IPS-18a (cell line): ENCODE results near the gene SLC1A3.

ENCODE experiments used
- H3K27ac ChIP-seq: one replicate; pipeline ENCODE4 v1.5.1; 2013; ENCODE audit warnings: low read length
- H3K27me3 ChIP-seq: one replicate; pipeline ENCODE4 v1.6.1; 2013; ENCODE audit warnings: mild to moderate bottlenecking, low read length; ENCODE audit not compliant: control insufficient read depth, insufficient read depth
- H3K36me3 ChIP-seq: one replicate; pipeline ENCODE4 v1.6.1; 2013; ENCODE audit warnings: low read depth, low read length; ENCODE audit not compliant: control insufficient read depth
- H3K4me1 ChIP-seq: one replicate; pipeline ENCODE4 v1.6.1; 2013; ENCODE audit warnings: low read depth, low read length; ENCODE audit not compliant: control insufficient read depth
- H3K4me3 ChIP-seq: one replicate; pipeline ENCODE4 v1.5.1; 2013; ENCODE audit warnings: low read length
- H3K9ac ChIP-seq: one replicate; pipeline ENCODE4 v1.6.1; 2013; ENCODE audit warnings: mild to moderate bottlenecking, low read length, moderate library complexity
- H3K9me3 ChIP-seq: one replicate; pipeline ENCODE4 v1.6.1; 2013; ENCODE audit warnings: low read depth, low read length; ENCODE audit not compliant: control insufficient read depth

Gene SLC1A3

DNA sequence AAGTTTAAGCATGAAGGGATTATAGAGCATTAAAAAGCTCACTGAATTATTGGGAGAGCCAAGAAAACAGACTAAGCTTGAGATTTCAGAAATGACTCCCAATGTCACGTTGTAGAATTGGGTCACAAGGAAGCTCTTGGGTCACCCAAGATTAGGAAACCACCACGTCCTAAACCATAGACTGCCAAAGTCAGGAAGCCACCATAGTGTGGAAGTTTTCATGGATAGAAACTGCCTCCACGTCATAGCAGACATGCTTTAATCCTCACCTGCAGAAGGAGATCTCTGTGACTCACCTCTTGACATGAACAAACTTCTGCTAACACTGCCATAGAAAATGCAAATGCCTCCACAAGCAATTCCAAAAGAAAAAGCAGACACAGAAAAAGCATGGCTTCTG, 106.3 kb downstream of the SLC1A3 start:
- Histone ChIP-seq H3K27ac (no peak overlapping the region), H3K9ac (no peak overlapping the region), H3K4me1 (no peaks in the 10 kb centered on the region), H3K36me3 (no peaks in the 10 kb centered on the region), H3K9me3 (no peaks in the 10 kb centered on the region), H3K4me3 (no peak overlapping the region), H3K27me3 (no peaks in the 10 kb centered on the region)

- no peak overlapping the region for H3K4me3 ChIP-seq
- H3K9ac ChIP-seq: no peak overlapping the region
- H3K9me3 ChIP-seq: no peaks in the 10 kb centered on the region
- no peaks in the 10 kb centered on the region for H3K27me3 ChIP-seq
- H3K36me3 ChIP-seq: no peaks in the 10 kb centered on the region
- H3K27ac ChIP-seq: no peak overlapping the region
- H3K4me1 ChIP-seq: no peaks in the 10 kb centered on the region
Observed at GRCh38 chr5:36713541-36713940, 107.1 kb downstream of the SLC1A3 start.

- H3K36me3 ChIP-seq: no peaks in the 10 kb centered on the region
- H3K9me3 ChIP-seq: no peaks in the 10 kb centered on the region
- H3K4me3 ChIP-seq: no peak overlapping the region
- no peak overlapping the region for H3K27ac ChIP-seq
- H3K27me3 ChIP-seq: no peaks in the 10 kb centered on the region
- no peaks in the 10 kb centered on the region for H3K4me1 ChIP-seq
- no peak overlapping the region for H3K9ac ChIP-seq
Observed at GRCh38 chr5:36717131-36717695, 110.8 kb downstream of the SLC1A3 start.

DNA sequence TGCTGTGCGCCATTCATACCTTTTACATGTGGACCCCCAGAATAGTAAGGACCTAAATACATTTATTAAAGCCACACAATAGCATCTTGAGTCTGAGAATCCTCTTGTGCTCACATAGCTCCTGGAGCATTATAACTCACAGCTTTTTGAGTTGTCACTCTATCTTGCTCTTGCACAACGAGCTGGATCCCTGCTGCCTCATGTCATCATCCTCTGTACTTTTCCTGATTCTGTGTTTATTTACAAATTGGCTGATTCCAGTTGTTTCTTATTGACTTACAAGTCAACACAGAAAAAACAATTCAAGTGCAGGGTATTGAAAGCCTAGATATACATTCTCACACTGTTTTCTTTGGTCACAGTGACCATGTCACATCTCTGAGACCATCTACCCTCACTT, 112.9 kb downstream of the SLC1A3 start:
- no peaks in the 10 kb centered on the region for H3K4me1 ChIP-seq
- H3K36me3 ChIP-seq: no peaks in the 10 kb centered on the region
- H3K27ac ChIP-seq: no peak overlapping the region
- no peaks in the 10 kb centered on the region for H3K9me3 ChIP-seq
- no peaks in the 10 kb centered on the region for H3K27me3 ChIP-seq
- H3K9ac ChIP-seq: no peak overlapping the region
- no peak overlapping the region for H3K4me3 ChIP-seq

GRCh38 chr5:36720688-36721087, 114.3 kb downstream of the SLC1A3 start:
- H3K4me3 ChIP-seq: no peak overlapping the region
- H3K36me3 ChIP-seq: no peaks in the 10 kb centered on the region

DNA sequence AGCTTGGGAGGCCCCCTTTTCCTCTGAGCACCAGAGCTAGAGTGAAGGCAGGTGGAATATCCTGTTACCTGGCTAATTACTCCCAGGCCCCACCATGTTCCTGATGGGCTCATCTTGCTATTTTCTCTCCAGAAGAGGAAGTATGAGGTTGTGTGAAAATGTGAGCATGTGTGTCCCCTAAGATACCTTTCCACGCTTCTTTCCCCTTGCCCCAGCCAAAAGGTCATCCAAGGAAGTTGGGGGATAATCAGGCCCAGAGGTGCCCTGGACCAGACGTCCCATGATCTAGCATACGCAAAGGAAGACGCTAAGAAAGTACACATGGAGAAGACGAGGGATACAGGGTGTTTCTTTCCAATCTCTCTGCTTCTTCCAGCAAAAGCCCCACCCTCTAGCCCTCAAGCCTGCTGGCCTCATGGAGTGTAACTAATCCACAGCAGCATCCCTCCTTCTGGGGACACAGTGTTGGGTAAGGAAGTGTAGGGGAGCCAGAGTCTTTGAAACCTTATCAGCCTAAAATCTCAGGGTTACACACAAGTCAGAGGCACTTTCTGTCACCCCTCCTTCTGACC, 115.3 kb downstream of the SLC1A3 start:
- Histone ChIP-seq H3K9ac (no peak overlapping the region), H3K4me1 (peaks cover 8% of the 10 kb centered on the region), H3K27me3 (no peaks in the 10 kb centered on the region), H3K36me3 (no peaks in the 10 kb centered on the region), H3K27ac (no peak overlapping the region), H3K4me3 (no peak overlapping the region), H3K9me3 (no peaks in the 10 kb centered on the region)

More at GRCh38 chr5:36720688-36721087, 114.3 kb downstream of the SLC1A3 start:
- Histone ChIP-seq H3K9me3 (no peaks in the 10 kb centered on the region), H3K27me3 (no peaks in the 10 kb centered on the region), H3K27ac (no peak overlapping the region), H3K9ac (no peak overlapping the region), H3K4me1 (peaks cover 7% of the 10 kb centered on the region)

DNA sequence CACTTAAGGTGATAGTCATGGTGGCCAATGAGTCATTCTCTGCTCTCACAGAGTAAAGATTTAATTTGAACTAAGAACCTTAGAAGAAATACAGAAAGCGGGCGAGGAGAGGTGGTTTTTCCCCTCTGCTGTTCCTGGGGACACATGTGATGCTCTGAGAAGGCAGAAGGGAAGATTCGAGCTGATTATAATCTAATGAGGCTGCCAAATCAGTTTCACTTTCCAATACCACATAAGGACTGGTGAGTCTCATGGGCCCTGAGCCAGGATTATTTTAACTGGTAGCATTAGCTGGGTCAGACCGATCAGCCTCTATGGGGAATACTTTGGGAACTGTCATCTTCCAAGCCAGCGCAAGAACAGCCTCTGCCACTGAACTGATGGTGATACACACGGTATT, 116.5 kb downstream of the SLC1A3 start:
- peaks cover 8% of the 10 kb centered on the region for H3K4me1 ChIP-seq
- H3K27me3 ChIP-seq: no peaks in the 10 kb centered on the region
- no peaks in the 10 kb centered on the region for H3K9me3 ChIP-seq
- no peak overlapping the region for H3K9ac ChIP-seq
- no peaks in the 10 kb centered on the region for H3K36me3 ChIP-seq
- H3K4me3 ChIP-seq: no peak overlapping the region
- H3K27ac ChIP-seq: no peak overlapping the region

DNA sequence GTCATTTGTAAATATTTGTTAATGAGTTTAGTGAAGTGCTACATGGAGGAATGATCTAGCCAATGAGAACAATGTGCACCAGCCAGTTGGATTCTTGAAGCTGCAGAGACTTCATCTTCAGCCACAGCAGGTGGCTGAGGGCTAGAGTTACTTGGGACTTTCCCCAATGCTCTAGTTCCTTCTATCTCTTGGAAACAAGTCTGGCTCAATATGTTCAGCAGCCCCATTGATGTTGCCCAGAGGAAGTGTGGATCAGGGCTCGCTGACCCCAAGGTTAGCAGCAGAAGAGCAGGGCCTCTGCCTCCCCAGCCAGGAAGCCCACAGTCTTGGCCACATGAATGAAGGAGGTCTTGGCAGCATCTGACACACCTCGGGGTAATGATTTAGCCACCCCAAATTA, 117.5 kb downstream of the SLC1A3 start:
- Histone ChIP-seq H3K27ac (no peak overlapping the region), H3K27me3 (no peaks in the 10 kb centered on the region), H3K4me1 (peaks cover 8% of the 10 kb centered on the region), H3K9ac (no peak overlapping the region), H3K4me3 (no peak overlapping the region), H3K36me3 (no peaks in the 10 kb centered on the region), H3K9me3 (no peaks in the 10 kb centered on the region)

DNA sequence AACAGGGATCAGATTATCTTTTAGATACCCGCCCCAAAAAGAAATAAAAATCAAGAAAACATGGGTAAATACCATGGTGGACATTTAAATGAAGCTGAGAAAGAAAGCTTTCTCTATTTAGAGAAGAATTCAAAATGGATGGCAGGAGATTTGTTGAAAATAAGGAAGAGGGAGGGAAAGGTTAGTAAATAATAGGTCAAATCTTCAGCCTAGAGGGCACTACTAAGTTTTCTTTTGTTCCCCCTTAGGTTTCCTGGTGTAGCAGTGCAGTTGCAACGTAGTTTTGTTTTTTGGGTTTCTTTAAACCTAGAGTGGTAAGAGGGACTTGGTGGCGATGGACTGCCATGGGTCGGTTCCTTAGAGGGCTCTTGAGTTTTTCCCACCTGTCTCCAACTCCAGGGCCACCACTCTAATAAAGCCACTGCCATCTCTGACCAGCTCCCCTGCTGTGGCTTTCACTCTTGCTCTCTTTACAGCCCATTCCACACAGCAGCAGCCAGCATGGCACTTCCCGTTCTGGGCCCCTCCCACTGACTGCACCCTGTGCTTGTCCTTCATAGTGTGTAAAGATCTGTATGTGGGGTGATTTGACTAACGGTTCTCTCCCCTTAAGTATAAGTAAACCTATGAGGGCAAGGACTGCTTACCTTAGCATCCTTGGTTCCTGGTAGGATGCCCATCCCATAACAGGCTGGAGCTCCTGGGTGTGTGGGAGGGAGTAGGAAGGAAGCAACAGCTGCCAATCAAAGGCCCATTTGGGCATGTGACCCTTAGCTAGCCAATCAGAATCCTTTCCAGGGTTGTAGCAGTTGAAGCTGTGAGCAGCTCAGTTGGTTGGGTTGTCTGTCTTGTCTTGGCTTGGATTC, 118.3 kb downstream of the SLC1A3 start:
- H3K36me3 ChIP-seq: no peaks in the 10 kb centered on the region
- H3K27ac ChIP-seq: no peak overlapping the region
- no peaks in the 10 kb centered on the region for H3K9me3 ChIP-seq
- no peak overlapping the region for H3K4me3 ChIP-seq
- no peak overlapping the region for H3K9ac ChIP-seq
- H3K27me3 ChIP-seq: no peaks in the 10 kb centered on the region
- H3K4me1 ChIP-seq: peaks cover 8% of the 10 kb centered on the region

GRCh38 chr5:36726317-36726716, 119.9 kb downstream of the SLC1A3 start:
- Histone ChIP-seq H3K4me1 (peaks cover 8% of the 10 kb centered on the region), H3K9ac (no peak overlapping the region), H3K9me3 (no peaks in the 10 kb centered on the region), H3K36me3 (no peaks in the 10 kb centered on the region), H3K27ac (no peak overlapping the region), H3K4me3 (no peak overlapping the region), H3K27me3 (no peaks in the 10 kb centered on the region)

- H3K27ac ChIP-seq: no peak overlapping the region
- no peak overlapping the region for H3K9ac ChIP-seq
- H3K36me3 ChIP-seq: no peaks in the 10 kb centered on the region
- H3K27me3 ChIP-seq: no peaks in the 10 kb centered on the region
- H3K4me1 ChIP-seq: peaks cover 8% of the 10 kb centered on the region
- H3K9me3 ChIP-seq: no peaks in the 10 kb centered on the region
- H3K4me3 ChIP-seq: no peak overlapping the region
Observed at GRCh38 chr5:36726767-36727166, 120.4 kb downstream of the SLC1A3 start.
